Measurements from ENCODE around the gene DLG2. TPM values are rescaled to one million over a fixed set of nuclear protein-coding genes. Genes with fewer than 3 reads are reported as not detected.

Gene DLG2
- total RNA-seq, 2 donors from 2014 or later: 3.8 to 16.4 TPM

DNA sequence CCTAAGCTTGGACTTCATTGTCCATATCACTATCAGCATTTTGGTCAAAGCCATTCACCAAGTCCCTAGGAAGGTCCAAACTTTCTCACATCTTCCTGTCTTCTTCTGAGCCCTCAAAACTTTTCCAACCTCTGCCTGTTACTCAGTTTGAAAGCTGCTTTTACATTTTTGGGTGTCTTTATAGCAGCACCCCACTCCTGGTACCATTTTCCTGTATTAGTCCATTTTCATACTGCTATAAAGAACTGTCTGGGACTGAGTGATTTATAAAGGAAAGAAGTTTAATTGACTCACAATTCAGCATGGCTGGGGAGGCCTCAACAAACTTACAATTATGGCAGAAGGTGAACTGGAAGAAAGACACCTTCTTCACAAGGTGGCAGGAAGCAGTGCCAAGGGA, 1624.0 kb downstream of the DLG2 start:
- H3K4me1 ChIP-seq (ENCODE audit: control insufficient read depth in 1 of 2, low read depth in 2 of 2): no peaks in the 10 kb centered on the region

GRCh38 chr11:83998921-83999320, 1628.2 kb downstream of the DLG2 start:
- Histone ChIP-seq H3K36me3 (no peaks in the 10 kb centered on the region), H3K4me1 (ENCODE audit: control insufficient read depth in 1 of 2, low read depth in 2 of 2) (no peaks in the 10 kb centered on the region), H3K27ac (no peak overlapping the region), H3K27me3 (replicated peaks; ENCODE audit: insufficient read depth) (no peaks in the 10 kb centered on the region), H3K4me3 (no peak overlapping the region), H3K9me3 (peaks cover 22% of the 10 kb centered on the region)
- no peak for TF ChIP-seq CTCF (IDR thresholded peaks at IDR 0.05)
- no peak for ATAC-seq (ENCODE audit: insufficient number of reproducible peaks, low FRiP score, low read depth)
- DNase-seq (ENCODE audit: low spot score): no peak

More for the DNA sequence above, 1624.0 kb downstream of the DLG2 start:
- TF ChIP-seq CTCF (IDR thresholded peaks at IDR 0.05): no peak
- peaks cover 22% of the 10 kb centered on the region for H3K9me3 ChIP-seq
- no peak for DNase-seq (ENCODE audit: low spot score)
- no peak overlapping the region for H3K4me3 ChIP-seq
- H3K36me3 ChIP-seq: no peaks in the 10 kb centered on the region
- no peak overlapping the region for H3K27ac ChIP-seq
- no peaks in the 10 kb centered on the region for H3K27me3 ChIP-seq (replicated peaks; ENCODE audit: insufficient read depth)
- ATAC-seq (ENCODE audit: insufficient number of reproducible peaks, low FRiP score, low read depth): no peak

DNA sequence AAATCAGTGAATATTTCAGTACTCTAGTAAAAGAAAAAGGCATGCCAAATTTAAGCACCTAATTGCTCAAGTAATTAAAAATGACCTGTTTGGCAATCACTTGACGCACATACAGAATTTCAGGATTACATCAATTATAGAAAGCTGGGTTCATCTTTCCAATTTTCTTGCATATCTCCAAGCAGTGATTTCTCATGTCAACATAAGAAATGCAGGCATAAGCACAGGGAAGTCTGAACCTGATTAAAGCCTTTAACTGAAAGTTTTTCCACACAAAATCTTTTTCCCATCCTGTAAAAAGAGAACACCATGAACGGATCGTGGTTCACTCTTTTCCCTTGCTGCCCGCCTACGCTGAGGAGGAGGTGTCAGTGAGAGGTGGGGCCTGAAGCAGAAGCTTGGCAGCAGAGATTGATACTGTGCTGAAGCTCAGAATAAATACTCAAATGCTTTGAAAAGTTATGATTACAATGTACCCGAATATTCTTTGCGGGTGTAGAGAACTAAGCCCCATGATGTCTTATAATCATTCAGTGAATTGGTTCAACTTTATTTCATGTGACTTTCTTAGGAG, 1636.9 kb downstream of the DLG2 start:
- DNase-seq (ENCODE audit: low spot score): no peak
- Histone ChIP-seq H3K9me3 (no peaks in the 10 kb centered on the region), H3K27ac (no peak overlapping the region), H3K27me3 (replicated peaks; ENCODE audit: insufficient read depth) (no peaks in the 10 kb centered on the region), H3K36me3 (no peaks in the 10 kb centered on the region), H3K4me3 (no peak overlapping the region), H3K4me1 (ENCODE audit: control insufficient read depth in 1 of 2, low read depth in 2 of 2) (no peaks in the 10 kb centered on the region)
- TF ChIP-seq CTCF (IDR thresholded peaks at IDR 0.05): no peak
- no peak for ATAC-seq (ENCODE audit: insufficient number of reproducible peaks, low FRiP score, low read depth)

GRCh38 chr11:83982825-83983224, 1644.3 kb downstream of the DLG2 start:
- Histone ChIP-seq H3K9me3 (no peaks in the 10 kb centered on the region), H3K4me3 (no peak overlapping the region), H3K4me1 (ENCODE audit: control insufficient read depth in 1 of 2, low read depth in 2 of 2) (no peaks in the 10 kb centered on the region), H3K27ac (no peak overlapping the region), H3K36me3 (no peaks in the 10 kb centered on the region), H3K27me3 (replicated peaks; ENCODE audit: insufficient read depth) (no peaks in the 10 kb centered on the region)
- ATAC-seq (ENCODE audit: insufficient number of reproducible peaks, low FRiP score, low read depth): no peak
- DNase-seq (ENCODE audit: low spot score): no peak
- TF ChIP-seq CTCF (IDR thresholded peaks at IDR 0.05): no peak

- TF ChIP-seq CTCF (IDR thresholded peaks at IDR 0.05): no peak
- no peaks in the 10 kb centered on the region for H3K4me1 ChIP-seq (ENCODE audit: control insufficient read depth in 1 of 2, low read depth in 2 of 2)
- no peak overlapping the region for H3K27ac ChIP-seq
- ATAC-seq (ENCODE audit: insufficient number of reproducible peaks, low FRiP score, low read depth) (no peak), DNase-seq (ENCODE audit: low spot score) (no peak)
- no peaks in the 10 kb centered on the region for H3K36me3 ChIP-seq
- H3K27me3 ChIP-seq (replicated peaks; ENCODE audit: insufficient read depth): no peaks in the 10 kb centered on the region
- H3K4me3 ChIP-seq: no peak overlapping the region
- H3K9me3 ChIP-seq: no peaks in the 10 kb centered on the region
These were observed 1647.6 kb downstream of the DLG2 start for GRCh38 chr11:83979593-83979992.

Data from thoracic aorta (tissue), 2 donors.